ENCODE measurements around the gene HTR5A. TPM values are rescaled to one million over a fixed set of nuclear protein-coding genes. Genes with fewer than 3 reads are reported as not detected.

Gene HTR5A
- total and polyA plus RNA-seq, 2 experiments from 2014 or later, result not detected

GRCh38 chr7:155064186-155064585 lies 5.9 kb upstream of the HTR5A start (continued):
- no peak for TF ChIP-seq REST (IDR thresholded peaks at IDR 0.05; ENCODE audit: unreplicated experiment)
- no peak for TF ChIP-seq ZNF462 (CRISPR knock-in tag; IDR thresholded peaks at IDR 0.05)

- H3F3A ChIP-seq (replicated peaks; ENCODE audit: low read depth), result no peaks in the 10 kb centered on the region
- ATAC-seq, result no peak
- peaks cover 10% of the 10 kb centered on the region for H3K27me3 Mint-ChIP-seq (ENCODE audit: insufficient read depth, low read depth, poor library complexity)
- TF ChIP-seq JUNB (IDR thresholded peaks at IDR 0.05; ENCODE audit: unreplicated experiment) (no peak), ZNF331 (CRISPR knock-in tag; IDR thresholded peaks at IDR 0.05; ENCODE audit: low read depth) (no peak), EZH2phosphoT487 (IDR thresholded peaks at IDR 0.05; ENCODE audit: unreplicated experiment) (no peak), NANOG (IDR thresholded peaks at IDR 0.05; ENCODE audit: borderline replicate concordance) (no peak), EZH2 (IDR thresholded peaks at IDR 0.05; ENCODE audit: low read depth, unreplicated experiment) (no peak), STAT1 (IDR thresholded peaks at IDR 0.05; ENCODE audit: unreplicated experiment) (no peak), CTCF (conservative IDR thresholded peaks at IDR 0.05; ENCODE audit: low read depth in 2 of 2) (no peak), REST (IDR thresholded peaks at IDR 0.05; ENCODE audit: unreplicated experiment) (no peak), POLR2AphosphoS5 (IDR thresholded peaks at IDR 0.05; ENCODE audit: low read depth) (no peak)
Measured at GRCh38 chr7:155066417-155066950, 3.6 kb upstream of the HTR5A start.

More at GRCh38 chr7:155066417-155066950, 3.6 kb upstream of the HTR5A start:
- no peaks in the 10 kb centered on the region for H3K9me2 ChIP-seq (ENCODE audit: insufficient read depth)
- H3K4me2 ChIP-seq, result no peak overlapping the region
- no peaks in the 10 kb centered on the region for H3K4me1 ChIP-seq (ENCODE audit: insufficient read depth)
- no peak overlapping the region for H2AFZ ChIP-seq
- H3K4me3 Mint-ChIP-seq, result no peak overlapping the region
- H3K27ac Mint-ChIP-seq, result no peak overlapping the region
- no peak overlapping the region for H3K27ac ChIP-seq (ENCODE audit: low read depth)
- H3K4me3 ChIP-seq, result no peak overlapping the region
- H3K4me1 Mint-ChIP-seq, result peaks cover 12% of the 10 kb centered on the region
- H3K79me2 ChIP-seq (replicated peaks; ENCODE audit: insufficient read depth), result no peaks in the 10 kb centered on the region
- no peaks in the 10 kb centered on the region; the same call in 1 of the 2 replicates for H4K20me1 ChIP-seq (replicated peaks; ENCODE audit: insufficient read depth)
- no peaks in the 10 kb centered on the region for H3K36me3 ChIP-seq (ENCODE audit: insufficient read depth)
- peaks cover 11% of the 10 kb centered on the region for H3K27me3 ChIP-seq (ENCODE audit: insufficient read depth)
- no peaks in the 10 kb centered on the region; the same call in 1 of the 3 replicates for H3K9me3 Mint-ChIP-seq
- no peaks in the 10 kb centered on the region; the same call in 2 of the 3 replicates for H3K36me3 Mint-ChIP-seq (ENCODE audit: low read depth)
- DNase-seq (ENCODE audit: low spot score), result peak; percentile 29

Data from GM23338 (cell line).